ACHN (cell line): Measurements from ENCODE around the gene SCEL.
"Not testable (repeated sequence)": the region's sequence is repeated elsewhere in the genome, so short reads cannot be mapped to it uniquely, and the experiment has no call there.

ENCODE experiments used
- DNase-seq: peaks from one replicate; pipeline ENCODE4 v3.0.0-alpha.2; 2015
- in situ Hi-C: cut with HindIII; loops from 2 replicates; pipeline ENCODE4 v1.10.0; 2017; ENCODE audit warnings: low sequenced_read_pairs, low pct_ligation_motif_present, low pct_unique_long_range_greater_than_20kb

SCEL gene

DNA sequence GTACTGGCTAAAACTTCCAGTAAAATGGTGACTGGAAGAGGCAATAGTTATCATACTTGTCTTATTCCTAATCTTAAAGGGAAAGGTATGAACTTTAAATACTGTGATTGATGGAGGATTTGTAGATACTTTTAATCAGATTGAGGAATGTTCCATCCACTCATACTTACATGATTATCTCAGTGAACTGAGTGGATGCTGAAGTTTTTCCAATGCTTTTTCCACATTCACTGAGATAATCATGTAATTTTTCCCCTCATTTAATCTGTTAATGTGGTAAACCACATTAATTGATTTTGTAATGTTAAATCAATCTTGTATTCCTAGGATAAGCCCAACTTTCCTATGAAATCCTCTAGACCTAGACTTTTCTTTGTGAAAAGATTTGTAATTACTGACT is 17.2 kb upstream of the SCEL start:
- in situ Hi-C loops = no loop called here
- no peak for DNase-seq

DNA sequence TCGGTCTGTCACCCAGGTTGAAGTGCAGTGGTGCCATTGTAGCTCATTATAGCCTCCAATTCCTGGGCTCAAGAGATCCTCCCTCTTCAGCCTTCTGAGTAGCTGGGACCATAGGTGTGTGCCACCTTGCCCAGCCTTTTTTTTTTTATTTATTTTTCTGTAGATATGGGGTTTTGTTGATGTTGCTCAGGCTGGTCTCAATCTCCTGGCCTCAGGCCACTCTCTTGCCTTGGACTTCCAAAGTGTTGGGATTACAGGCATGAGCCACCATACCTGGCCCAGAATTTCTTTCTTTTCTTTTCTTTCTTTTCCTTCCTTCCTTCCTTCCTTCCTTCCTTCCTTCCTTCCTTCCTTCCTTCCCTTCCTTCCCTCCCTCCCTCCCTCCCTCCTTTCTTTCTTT is 16.1 kb upstream of the SCEL start:
- in situ Hi-C loops, DNase-seq: not testable (repeated sequence)

- no peak for DNase-seq
- in situ Hi-C loops = no loop called here
Observed at GRCh38 chr13:77519808-77520207, 15.7 kb upstream of the SCEL start.

DNA sequence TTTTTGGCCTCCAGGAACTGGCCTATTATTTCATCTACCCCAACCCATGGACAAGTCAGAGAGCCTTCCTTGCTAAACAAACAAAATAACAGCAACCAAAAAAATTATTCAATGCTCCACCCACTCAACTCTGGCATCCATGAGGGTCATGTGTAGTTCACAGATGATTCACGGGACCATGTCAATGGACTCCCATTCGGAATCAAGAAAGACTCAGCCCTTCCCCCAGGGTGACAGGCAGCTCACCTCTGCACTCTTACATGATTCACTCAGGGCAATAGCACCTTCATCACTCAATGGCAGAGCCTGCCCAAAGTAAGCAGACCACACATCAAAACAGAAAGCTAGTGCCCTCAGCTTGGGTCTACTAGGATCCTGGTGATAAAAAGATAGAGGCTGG is 14.3 kb upstream of the SCEL start:
- in situ Hi-C loops = no loop called here

DNA sequence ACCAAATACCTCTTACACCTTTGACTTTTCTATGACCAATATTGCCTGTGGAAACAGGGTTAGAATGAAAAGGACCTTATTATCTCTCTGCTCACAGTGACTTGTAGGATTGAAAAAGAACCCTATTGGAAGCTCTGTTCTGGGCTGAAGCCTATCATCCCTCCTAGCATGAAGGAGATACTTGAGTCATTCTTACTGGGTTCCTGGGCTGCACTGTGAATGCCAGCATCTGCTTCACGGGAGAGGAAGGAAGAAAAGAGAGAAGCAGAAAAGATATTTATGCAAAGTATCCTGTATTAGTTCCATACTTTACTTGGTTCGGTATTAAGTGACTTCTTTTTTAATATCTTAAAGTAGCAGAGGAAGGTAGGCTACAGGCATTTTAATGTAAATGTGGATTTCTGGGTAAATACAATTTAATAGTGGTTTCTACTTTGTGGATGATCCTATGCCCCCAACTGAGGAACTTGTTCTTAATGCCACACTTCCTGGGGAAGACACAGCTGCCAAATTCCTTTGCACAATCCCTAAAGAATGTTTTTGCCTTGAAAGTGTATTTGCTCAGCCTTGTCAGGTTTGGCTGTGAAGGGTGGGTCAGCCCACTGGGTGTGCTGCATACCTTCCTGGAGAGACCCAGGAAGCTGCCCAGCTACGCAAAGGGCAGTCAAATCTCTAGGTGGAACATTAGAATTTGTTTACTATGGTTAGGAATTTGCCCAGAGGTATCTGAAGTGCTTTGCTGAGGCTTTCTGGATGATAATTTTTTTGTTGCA is 13.7 kb upstream of the SCEL start:
- in situ Hi-C loops = no loop called here
- peak; percentile 35 for DNase-seq

More for the DNA sequence above, 14.3 kb upstream of the SCEL start:
- DNase-seq = no peak

- in situ Hi-C loops = no loop called here
- no peak for DNase-seq
Observed at GRCh38 chr13:77522444-77522843, 13.1 kb upstream of the SCEL start.

GRCh38 chr13:77523386-77523785 is 12.1 kb upstream of the SCEL start:
- in situ Hi-C loops = no loop called here
- DNase-seq = no peak

DNA sequence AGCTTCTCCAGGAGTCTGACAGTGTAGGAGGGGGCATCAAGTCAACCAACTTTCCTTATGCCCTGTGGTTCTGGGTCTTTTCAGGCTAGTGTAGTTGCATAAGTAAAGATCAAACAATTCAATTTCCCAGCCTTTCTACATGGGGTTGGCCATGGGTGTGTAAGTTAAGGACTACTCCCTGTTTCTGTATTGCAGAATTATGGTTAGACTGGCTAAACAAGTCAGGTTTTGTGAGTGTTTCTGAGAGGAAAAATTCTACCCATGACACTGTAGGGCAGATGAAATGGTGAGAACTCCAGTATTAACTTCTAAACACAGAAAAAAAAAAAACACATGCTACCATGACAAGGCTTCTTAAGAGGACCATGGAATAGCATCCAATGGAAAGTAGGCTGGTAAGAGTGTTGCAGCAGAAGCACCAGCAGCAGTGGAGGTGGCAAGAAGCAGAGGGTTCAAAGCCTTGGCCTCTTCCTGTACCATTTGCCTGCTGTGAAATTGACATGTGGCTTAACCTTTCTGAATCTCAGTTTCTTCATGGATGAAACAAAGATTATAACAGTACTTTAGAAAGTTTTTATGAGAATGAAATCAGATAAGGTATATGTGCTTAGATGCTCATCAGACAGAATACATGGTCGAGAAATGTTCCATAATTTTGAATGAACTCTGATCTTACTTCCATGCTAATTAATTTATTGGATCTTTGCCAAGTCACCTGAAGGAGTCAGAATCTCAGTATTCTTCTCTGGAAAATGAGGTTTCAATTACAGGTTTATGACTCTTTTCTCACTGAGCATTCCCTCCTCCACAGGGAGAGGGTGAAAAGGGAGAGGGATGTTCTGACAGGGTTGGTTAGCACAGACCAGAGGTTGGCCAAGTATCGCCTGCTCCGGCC is 11.4 kb upstream of the SCEL start:
- DNase-seq = no peak
- in situ Hi-C loops = no loop called here

- in situ Hi-C loops = no loop called here
Observed at GRCh38 chr13:77528414-77528813, 7.1 kb upstream of the SCEL start.

DNA sequence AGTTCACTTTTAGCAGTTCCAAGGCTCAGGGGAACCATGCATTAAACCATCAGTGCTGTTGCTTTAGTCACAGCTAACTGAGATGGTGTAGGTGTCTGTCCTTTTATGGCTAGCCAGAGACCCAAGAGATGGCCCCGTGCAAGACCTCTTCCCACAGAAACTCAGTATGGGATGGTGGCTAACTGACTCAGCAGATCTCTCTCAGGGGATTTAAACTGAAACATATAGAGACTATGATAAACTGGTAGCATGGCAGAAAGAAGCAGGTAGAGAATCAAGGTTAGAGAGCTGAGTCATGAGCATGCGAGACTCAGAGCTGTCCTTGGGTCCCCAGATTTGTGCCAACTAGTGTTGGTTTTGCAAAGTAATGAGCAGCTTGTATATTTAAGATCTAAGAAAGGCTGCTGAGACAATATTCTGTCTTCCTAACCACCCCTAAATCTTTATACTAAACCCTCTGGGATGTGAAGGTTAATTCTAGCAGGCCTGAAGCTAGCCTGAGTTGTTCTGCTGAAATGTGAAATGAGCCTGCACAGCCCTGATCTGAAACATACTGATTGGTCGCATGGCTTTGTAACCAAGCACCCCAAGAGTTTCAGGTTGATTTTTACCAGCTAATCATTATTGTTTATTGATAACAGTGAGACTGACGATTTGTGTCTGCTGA is 6.5 kb upstream of the SCEL start:
- no peak for DNase-seq
- in situ Hi-C loops = no loop called here

More at GRCh38 chr13:77528414-77528813, 7.1 kb upstream of the SCEL start:
- DNase-seq = no peak

DNA sequence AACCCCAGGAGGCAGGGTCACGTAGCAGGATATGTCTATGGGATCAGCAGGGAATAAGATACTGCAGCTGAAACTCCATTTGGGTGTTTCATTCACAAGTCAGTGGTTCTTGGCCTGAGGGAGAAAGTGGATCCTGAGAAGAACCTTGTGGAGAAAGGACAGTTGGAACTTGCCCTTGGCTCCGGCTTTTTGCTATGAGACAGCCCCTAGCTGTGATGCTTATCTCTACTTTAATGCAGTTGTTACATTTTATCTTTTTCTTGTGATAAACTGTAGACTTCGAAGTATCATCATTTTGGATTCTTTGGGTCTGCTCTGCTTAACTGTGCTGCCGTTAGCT is 6.0 kb upstream of the SCEL start:
- no peak for DNase-seq
- in situ Hi-C loops = no loop called here

GRCh38 chr13:77530875-77531274 is 4.6 kb upstream of the SCEL start:
- no peak for DNase-seq

GRCh38 chr13:77532983-77533382 is 2.5 kb upstream of the SCEL start:
- no peak for DNase-seq
- in situ Hi-C loops = no loop called here

More at GRCh38 chr13:77530875-77531274, 4.6 kb upstream of the SCEL start:
- in situ Hi-C loops = no loop called here

DNA sequence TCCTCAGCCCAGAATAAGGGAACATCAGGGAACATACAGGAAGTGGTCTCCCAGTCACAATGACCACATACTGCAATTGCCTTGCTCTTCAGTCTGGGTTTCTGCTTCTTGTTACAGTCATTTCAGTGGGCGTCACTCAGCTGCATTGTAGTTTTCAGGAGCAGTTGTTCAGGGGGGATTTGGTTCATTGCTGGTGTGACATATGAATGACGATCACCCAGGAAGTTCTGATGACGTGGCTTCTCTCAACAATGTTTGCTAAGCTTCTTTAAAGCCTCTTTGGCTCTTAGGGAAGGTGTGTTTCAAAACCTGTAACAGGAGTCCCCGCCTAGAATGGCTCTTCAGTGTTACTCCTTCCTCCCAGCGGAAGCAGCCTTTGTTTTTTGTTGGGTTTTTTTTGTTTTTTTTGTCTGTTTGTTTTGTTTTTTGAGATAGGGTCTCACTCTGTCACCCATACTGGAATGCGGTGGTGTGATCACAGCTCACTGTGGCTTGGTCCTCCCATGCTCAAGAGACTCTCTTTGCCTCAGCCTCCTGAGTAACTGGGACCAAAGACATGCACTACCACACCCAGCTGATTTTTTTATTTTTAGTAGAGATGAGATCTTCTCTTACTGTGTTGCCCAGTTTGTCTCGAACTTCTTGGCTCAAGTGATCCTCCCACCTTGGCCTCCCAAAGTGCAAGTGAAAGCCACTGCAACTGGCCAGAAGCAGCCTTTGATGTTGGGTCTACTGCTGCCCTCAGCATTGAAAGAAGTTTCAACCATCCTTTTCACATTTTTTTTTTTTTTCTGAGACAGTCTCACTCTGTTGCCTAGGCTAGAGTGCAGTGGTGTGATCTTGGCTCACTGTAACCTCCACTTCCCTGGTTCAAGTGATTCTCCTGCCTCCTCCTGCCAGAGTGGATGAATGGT is 1.4 kb upstream of the SCEL start:
- no peak for DNase-seq
- in situ Hi-C loops = no loop called here

GRCh38 chr13:77536358-77536757 is 852 bp downstream of the SCEL start:
- in situ Hi-C loops = no loop called here
- DNase-seq = no peak

GRCh38 chr13:77537289-77537919 is 1.9 kb downstream of the SCEL start:
- in situ Hi-C loops = no loop called here
- no peak for DNase-seq

GRCh38 chr13:77543711-77544110 is 8.2 kb downstream of the SCEL start:
- in situ Hi-C loops = no loop called here
- no peak for DNase-seq

DNA sequence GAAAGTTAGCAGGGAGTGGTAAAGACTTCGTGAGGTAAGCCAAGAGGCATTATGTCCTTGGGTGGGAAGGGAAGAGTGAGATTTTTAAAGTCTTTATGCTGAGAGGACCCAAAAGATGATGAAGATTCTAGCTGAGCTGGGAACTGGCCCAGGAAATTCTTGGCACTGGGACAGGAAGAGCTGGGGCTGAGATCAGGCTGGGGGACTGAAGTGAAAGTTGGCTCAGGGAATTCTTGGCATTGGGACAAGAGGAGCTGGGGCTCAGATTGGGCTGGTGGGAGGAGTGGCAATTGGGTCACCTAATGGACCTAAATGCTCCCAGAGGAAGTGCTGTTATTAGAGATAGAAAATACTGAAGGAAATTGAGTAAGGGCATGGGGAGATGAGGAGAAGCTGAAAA is 8.8 kb downstream of the SCEL start:
- peak; percentile 38 for DNase-seq
- in situ Hi-C loops = no loop called here
